Ovary (tissue), 3 donors: ENCODE data around the gene CKAP4.

Source experiments
- CTCF ChIP-seq, 3 donors: fragments of 450-650 bp in 2 of 3; fragments of 200-600 bp in 1 of 3; IDR thresholded peaks; one replicate each; pipeline versions ENCODE4 v1.5.1 to v1.8.0; 2016 to 2022; ENCODE audit warnings: antibody characterized with exemption in 3 of 3, mild to moderate bottlenecking in 1 of 3
- EP300 ChIP-seq: sonication (generic); formaldehyde crosslinking; IDR thresholded peaks from one replicate; pipeline ENCODE4 v1.6.1; 2017; ENCODE audit warnings: antibody characterized with exemption
- POLR2A ChIP-seq: fragments of 450-650 bp; IDR thresholded peaks from one replicate; pipeline ENCODE4 v1.6.1; 2017; ENCODE audit warnings: antibody characterized with exemption, mild to moderate bottlenecking, moderate library complexity
- donor health status: DM: no; HTN: no; CAD: no.

- TF ChIP-seq CTCF (IDR thresholded peaks at IDR 0.05) (no peak), POLR2A (no peak), EP300 (no peak)
Observed at GRCh38 chr12:106287364-106287763, 39.5 kb upstream of the CKAP4 start.
